Chondrocyte (in vitro differentiated cells): ENCODE results near the gene CNOT6. TPM values are rescaled to one million over a fixed set of nuclear protein-coding genes. Genes with fewer than 3 reads are reported as not detected.

Experiments used
- DNase-seq: peaks from one replicate; pipeline ENCODE4 v3.0.0; 2021; ENCODE audit warnings: mixed read lengths, low spot score
- H3K27ac Mint-ChIP-seq: one replicate; pipeline ENCODE4 v1.8.0; 2021; ENCODE audit warnings: mild to moderate bottlenecking, moderate library complexity, mixed read lengths; ENCODE audit not compliant: unreplicated experiment
- H3K27me3 Mint-ChIP-seq: 2 replicates; pipeline ENCODE4 v1.8.0; 2021; ENCODE audit warnings: low read depth, mixed read lengths
- H3K36me3 Mint-ChIP-seq: 2 replicates; pipeline ENCODE4 v1.8.0; 2021; ENCODE audit warnings: low read depth, mixed read lengths
- H3K4me1 Mint-ChIP-seq: 2 replicates; pipeline ENCODE4 v1.8.0; 2021; ENCODE audit warnings: low read depth, mild to moderate bottlenecking, mixed read lengths
- H3K4me3 Mint-ChIP-seq: one replicate; pipeline ENCODE4 v1.8.0; 2021; ENCODE audit warnings: mild to moderate bottlenecking, moderate library complexity, mixed read lengths; ENCODE audit not compliant: unreplicated experiment
- H3K9me3 Mint-ChIP-seq: 2 replicates; pipeline ENCODE4 v1.8.0; 2021; ENCODE audit warnings: low read depth, mixed read lengths
- total RNA-seq: library from RNA; stranded (reverse); gene quantifications from 3 replicates; pipeline ENCODE4 v1.2.1, GENCODE V29; 2021
- TF ChIP-seq, protein P1 (sequence below): fragments of 200-600 bp; sonication (generic); IDR thresholded peaks from 2 replicates; pipeline ENCODE4 v1.5.0; 2021; ENCODE audit warnings: antibody characterized with exemption, mild to moderate bottlenecking, moderate library complexity

CNOT6 gene
- total RNA-seq, 1 donor from 2014 or later: 24.7 TPM

GRCh38 chr5:180466316-180466715 is 27.9 kb upstream of the CNOT6 start:
- Mint-ChIP-seq H3K9me3 (peaks cover 3% of the 10 kb centered on the region), H3K27me3 (peaks cover 10% of the 10 kb centered on the region), H3K27ac (no peak overlapping the region), H3K36me3 (no peaks in the 10 kb centered on the region), H3K4me3 (no peak overlapping the region), H3K4me1 (peaks cover 6% of the 10 kb centered on the region)
- no peak for DNase-seq
- TF ChIP-seq, protein P1, sequence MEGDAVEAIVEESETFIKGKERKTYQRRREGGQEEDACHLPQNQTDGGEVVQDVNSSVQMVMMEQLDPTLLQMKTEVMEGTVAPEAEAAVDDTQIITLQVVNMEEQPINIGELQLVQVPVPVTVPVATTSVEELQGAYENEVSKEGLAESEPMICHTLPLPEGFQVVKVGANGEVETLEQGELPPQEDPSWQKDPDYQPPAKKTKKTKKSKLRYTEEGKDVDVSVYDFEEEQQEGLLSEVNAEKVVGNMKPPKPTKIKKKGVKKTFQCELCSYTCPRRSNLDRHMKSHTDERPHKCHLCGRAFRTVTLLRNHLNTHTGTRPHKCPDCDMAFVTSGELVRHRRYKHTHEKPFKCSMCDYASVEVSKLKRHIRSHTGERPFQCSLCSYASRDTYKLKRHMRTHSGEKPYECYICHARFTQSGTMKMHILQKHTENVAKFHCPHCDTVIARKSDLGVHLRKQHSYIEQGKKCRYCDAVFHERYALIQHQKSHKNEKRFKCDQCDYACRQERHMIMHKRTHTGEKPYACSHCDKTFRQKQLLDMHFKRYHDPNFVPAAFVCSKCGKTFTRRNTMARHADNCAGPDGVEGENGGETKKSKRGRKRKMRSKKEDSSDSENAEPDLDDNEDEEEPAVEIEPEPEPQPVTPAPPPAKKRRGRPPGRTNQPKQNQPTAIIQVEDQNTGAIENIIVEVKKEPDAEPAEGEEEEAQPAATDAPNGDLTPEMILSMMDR: no peak

GRCh38 chr5:180467028-180467975 is 26.9 kb upstream of the CNOT6 start:
- peak; percentile 75 for DNase-seq
- peaks cover 6% of the 10 kb centered on the region for H3K4me1 Mint-ChIP-seq
- no peaks in the 10 kb centered on the region for H3K36me3 Mint-ChIP-seq
- no peak overlapping the region for H3K4me3 Mint-ChIP-seq
- peaks cover 3% of the 10 kb centered on the region for H3K9me3 Mint-ChIP-seq
- peaks cover 11% of the 10 kb centered on the region for H3K27me3 Mint-ChIP-seq
- TF ChIP-seq, protein P1: no peak
- no peak overlapping the region for H3K27ac Mint-ChIP-seq

DNA sequence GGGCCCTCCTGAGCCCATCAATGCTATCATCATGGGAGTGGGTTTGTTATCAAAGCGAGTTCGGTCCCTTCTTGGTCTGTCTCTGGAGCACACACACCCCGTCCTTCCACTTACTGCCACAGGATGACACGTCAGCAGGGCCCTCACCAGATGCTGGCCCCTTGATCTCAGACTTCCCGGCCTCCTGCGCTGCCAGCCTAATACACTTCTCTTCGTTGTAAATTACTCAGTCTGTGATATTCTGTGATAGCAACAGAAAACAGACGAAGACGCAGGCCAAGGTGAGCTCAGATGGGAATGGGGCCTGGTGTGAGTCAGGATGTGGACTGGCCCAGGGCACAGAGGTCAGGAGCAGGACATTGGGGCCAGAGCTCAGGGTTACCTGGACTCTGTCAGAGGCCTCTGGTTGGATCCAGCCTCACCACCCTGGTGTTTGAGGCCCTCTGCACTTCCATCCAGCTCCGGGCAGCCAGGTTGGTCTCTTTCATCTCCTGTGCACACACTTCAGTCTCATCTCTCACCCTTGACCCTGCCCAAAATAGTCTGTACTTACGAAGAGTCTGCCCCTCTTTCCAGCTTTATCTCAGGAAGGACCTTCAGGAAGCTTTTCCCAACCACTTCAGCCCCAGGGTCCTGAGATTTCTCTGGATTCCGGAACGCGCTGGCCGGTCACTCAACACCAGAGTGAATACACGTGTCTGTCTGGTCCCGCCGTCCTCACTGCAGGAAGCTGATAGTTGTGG is 26.0 kb upstream of the CNOT6 start:
- Mint-ChIP-seq H3K36me3 (no peaks in the 10 kb centered on the region), H3K9me3 (no peaks in the 10 kb centered on the region), H3K27ac (no peak overlapping the region), H3K4me3 (no peak overlapping the region), H3K27me3 (peaks cover 11% of the 10 kb centered on the region), H3K4me1 (peaks cover 6% of the 10 kb centered on the region)
- DNase-seq: peak; percentile 83
- TF ChIP-seq, protein P1: no peak

DNA sequence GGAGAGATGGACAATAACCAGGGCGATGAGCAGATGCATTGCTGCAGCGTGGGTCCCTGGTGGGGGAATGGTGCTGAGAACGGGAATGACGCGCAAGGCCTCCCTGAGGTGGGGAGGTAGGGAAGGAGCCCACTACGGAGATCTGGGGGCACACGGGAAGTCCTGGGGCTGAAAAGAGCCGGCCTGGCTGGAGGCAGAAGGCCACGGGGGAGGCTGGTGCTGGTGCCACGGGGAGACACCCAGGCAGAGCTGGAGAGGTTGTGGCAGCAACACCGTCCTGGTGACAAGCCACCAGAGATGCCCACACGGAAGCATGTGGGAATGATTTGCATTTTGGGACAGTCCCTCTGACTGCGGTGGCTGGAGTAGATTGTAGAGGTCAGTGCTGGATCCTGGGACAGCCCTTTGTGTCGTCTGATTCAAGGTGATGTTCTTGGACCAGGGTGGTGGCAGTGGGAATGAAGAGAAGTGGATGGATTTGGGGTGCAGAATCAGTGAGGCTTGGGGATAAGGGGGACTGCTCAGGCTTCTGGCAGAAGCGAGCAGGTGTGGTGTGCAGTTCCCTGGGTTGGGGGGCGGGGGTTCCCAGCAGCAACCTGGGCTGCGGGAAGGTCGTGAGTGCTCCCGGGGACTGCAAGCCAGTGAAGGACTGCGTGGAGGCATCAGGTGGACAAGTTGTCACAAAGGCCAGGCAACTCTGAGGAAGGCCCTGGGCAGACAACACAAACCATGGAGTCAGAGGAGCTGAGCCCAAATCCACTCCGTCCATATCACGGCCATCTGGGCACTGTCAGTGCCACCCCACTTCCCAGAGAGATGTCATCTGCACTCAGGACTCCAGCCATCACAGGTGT is 25.2 kb upstream of the CNOT6 start:
- H3K36me3 Mint-ChIP-seq: no peaks in the 10 kb centered on the region
- peaks cover 6% of the 10 kb centered on the region for H3K4me1 Mint-ChIP-seq
- peaks cover 11% of the 10 kb centered on the region for H3K27me3 Mint-ChIP-seq
- peak; percentile 75 for DNase-seq
- H3K4me3 Mint-ChIP-seq: no peak overlapping the region
- H3K9me3 Mint-ChIP-seq: no peaks in the 10 kb centered on the region
- H3K27ac Mint-ChIP-seq: no peak overlapping the region
- TF ChIP-seq, protein P1: no peak

DNA sequence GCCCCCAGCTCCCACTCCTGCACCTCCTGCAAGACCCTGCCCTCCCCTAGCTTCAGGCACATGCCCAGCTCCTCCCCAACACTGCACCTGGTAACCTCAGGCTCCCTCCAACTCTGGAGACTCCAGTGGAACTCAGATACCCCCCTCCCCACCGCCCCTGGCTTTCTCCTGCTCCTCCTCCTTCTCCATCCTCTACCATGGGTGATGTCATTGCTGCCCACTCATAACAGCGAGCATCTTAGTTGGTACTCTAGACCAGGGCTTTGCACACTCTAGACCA is 24.7 kb upstream of the CNOT6 start:
- H3K27me3 Mint-ChIP-seq: peaks cover 11% of the 10 kb centered on the region
- no peak overlapping the region for H3K4me3 Mint-ChIP-seq
- peaks cover 6% of the 10 kb centered on the region for H3K4me1 Mint-ChIP-seq
- TF ChIP-seq, protein P1: no peak
- peak; percentile 66 for DNase-seq
- no peaks in the 10 kb centered on the region for H3K36me3 Mint-ChIP-seq
- no peak overlapping the region for H3K27ac Mint-ChIP-seq
- no peaks in the 10 kb centered on the region for H3K9me3 Mint-ChIP-seq
